ENCODE measurements around the gene CA9. TPM values are rescaled to one million over a fixed set of nuclear protein-coding genes. Genes with fewer than 3 reads are reported as not detected.
A peak's percentile ranks its signal among the peaks of the same experiment; 100 is the strongest.

Gene CA9
- total and polyA plus RNA-seq, 2 experiments from 2014 or later, result 0.27 to 2.1 TPM

DNA sequence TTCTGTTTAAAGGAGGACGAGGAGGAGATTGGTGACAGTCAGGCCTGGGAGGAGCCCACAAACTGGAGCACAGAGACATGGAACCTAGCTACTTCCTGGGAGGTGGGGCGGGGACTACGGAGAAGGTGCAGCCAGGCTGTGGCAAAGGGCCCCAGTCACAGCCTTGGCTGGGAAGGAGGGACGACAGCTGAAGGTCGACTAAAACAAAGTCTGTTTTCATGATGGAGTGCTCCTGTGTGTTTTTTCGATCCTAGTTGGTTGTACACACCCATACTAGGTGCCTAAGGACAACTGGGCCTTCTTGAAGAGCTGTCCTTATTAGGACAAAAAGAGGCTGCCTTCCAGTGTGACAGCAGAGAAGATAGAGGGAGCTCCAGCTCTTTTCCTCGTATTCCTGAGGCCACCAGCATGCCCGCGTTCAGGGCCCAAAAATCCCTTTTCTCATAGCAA lies 12.7 kb upstream of the CA9 start:
- H3K36me3 ChIP-seq (replicated peaks; ENCODE audit: insufficient read depth, low read depth), result no peaks in the 10 kb centered on the region
- no peaks in the 10 kb centered on the region for H4K20me1 ChIP-seq (ENCODE audit: insufficient read depth, poor library complexity, severe bottlenecking)
- no peak overlapping the region for H3K4me2 ChIP-seq
- peak; percentile 47 for DNase-seq (ENCODE audit: low spot score)
- H3K4me3 ChIP-seq, result no peak overlapping the region
- no peaks in the 10 kb centered on the region for H3K27me3 ChIP-seq
- H3K9me3 ChIP-seq (ENCODE audit: low read depth), result no peaks in the 10 kb centered on the region
- H3K27ac ChIP-seq, result peak overlapping the region; percentile 50
- peaks cover 11% of the 10 kb centered on the region for H3K79me2 ChIP-seq
- no peaks in the 10 kb centered on the region for H3K9me2 ChIP-seq (replicated peaks; ENCODE audit: insufficient read depth)
- WGBS (ENCODE audit: low lambda C conversion rate, missing lambda C conversion rate), result 77% methylated on average over 9 of the region's 9 CpGs
- H3K4me1 ChIP-seq (ENCODE audit: insufficient read depth), result peaks cover 11% of the 10 kb centered on the region
- no peak overlapping the region for H2AFZ ChIP-seq
- TF ChIP-seq, protein P1, sequence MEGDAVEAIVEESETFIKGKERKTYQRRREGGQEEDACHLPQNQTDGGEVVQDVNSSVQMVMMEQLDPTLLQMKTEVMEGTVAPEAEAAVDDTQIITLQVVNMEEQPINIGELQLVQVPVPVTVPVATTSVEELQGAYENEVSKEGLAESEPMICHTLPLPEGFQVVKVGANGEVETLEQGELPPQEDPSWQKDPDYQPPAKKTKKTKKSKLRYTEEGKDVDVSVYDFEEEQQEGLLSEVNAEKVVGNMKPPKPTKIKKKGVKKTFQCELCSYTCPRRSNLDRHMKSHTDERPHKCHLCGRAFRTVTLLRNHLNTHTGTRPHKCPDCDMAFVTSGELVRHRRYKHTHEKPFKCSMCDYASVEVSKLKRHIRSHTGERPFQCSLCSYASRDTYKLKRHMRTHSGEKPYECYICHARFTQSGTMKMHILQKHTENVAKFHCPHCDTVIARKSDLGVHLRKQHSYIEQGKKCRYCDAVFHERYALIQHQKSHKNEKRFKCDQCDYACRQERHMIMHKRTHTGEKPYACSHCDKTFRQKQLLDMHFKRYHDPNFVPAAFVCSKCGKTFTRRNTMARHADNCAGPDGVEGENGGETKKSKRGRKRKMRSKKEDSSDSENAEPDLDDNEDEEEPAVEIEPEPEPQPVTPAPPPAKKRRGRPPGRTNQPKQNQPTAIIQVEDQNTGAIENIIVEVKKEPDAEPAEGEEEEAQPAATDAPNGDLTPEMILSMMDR (IDR thresholded peaks at IDR 0.05; ENCODE audit: poor library complexity), result peak; percentile 47
- TF ChIP-seq EZH2phosphoT487 (IDR thresholded peaks at IDR 0.05; ENCODE audit: low read depth, severe bottlenecking, unreplicated experiment), result no peak

DNA sequence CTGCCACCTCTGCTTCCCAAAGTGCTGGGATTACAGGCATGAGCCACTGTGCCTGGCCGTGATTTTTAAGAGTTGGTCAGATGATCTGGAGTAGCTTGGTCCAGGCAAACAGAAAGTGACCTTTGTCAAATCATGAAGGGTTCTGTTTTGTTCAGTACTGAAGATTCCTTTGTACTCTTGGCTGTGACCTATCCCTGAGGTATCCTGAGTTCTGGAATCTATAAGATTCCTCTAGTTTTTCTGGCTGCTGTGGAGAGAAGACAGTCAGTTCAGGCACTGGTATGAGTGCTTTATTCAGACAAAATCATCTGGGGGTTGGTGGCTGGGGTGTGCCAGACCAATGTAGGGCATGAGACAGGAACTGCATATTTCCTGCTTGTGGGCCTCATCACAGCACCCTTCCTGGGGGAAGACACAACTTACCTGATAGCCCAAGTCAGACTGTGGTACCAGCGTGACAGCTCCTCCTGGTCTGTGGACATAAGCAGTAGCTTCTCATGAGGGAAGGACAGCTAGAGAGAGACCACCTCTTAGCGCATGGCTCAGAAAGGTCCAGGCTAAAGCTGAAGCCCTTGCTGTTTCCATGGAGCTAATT lies 11.9 kb upstream of the CA9 start:
- 86% methylated on average over 3 of the region's 3 CpGs for WGBS (ENCODE audit: low lambda C conversion rate, missing lambda C conversion rate)
- Histone ChIP-seq H4K20me1 (ENCODE audit: insufficient read depth, poor library complexity, severe bottlenecking) (no peaks in the 10 kb centered on the region), H3K9me2 (replicated peaks; ENCODE audit: insufficient read depth) (no peaks in the 10 kb centered on the region), H3K79me2 (peaks cover 11% of the 10 kb centered on the region), H3K27me3 (no peaks in the 10 kb centered on the region), H2AFZ (no peak overlapping the region), H3K9me3 (ENCODE audit: low read depth) (no peaks in the 10 kb centered on the region), H3K4me3 (no peak overlapping the region), H3K27ac (peak overlapping the region; percentile 50), H3K4me1 (ENCODE audit: insufficient read depth) (peaks cover 11% of the 10 kb centered on the region), H3K36me3 (replicated peaks; ENCODE audit: insufficient read depth, low read depth) (no peaks in the 10 kb centered on the region), H3K4me2 (no peak overlapping the region)
- no peak for DNase-seq (ENCODE audit: low spot score)
- TF ChIP-seq, protein P1 (IDR thresholded peaks at IDR 0.05; ENCODE audit: poor library complexity), result no peak
- no peak for TF ChIP-seq EZH2phosphoT487 (IDR thresholded peaks at IDR 0.05; ENCODE audit: low read depth, severe bottlenecking, unreplicated experiment)
- no peak for TF ChIP-seq EZH2 (IDR thresholded peaks at IDR 0.05; ENCODE audit: borderline replicate concordance)

DNA sequence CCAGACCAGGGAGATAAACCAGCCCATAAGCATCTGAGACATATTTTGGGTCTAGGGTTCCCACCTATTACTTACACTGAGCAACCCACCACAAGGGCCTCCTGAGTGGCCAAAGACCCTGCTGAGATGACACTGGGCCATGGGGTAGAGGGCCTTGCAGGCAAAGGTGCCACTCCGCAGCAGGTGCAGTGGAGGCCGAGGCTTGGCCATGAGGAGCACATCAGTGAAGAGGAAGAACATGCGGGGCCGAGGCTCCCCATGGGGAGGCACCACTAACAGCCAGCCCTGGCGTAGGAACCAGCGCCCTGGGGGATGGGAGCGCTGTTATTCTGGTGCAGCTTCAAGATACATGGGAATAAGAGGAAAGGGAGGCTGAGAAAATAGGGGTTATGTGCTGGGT lies 11.3 kb upstream of the CA9 start:
- Histone ChIP-seq H3K27ac (no peak overlapping the region), H3K79me2 (peaks cover 11% of the 10 kb centered on the region), H3K4me1 (ENCODE audit: insufficient read depth) (peaks cover 11% of the 10 kb centered on the region), H3K4me3 (no peak overlapping the region), H3K27me3 (no peaks in the 10 kb centered on the region), H4K20me1 (ENCODE audit: insufficient read depth, poor library complexity, severe bottlenecking) (no peaks in the 10 kb centered on the region), H3K9me2 (replicated peaks; ENCODE audit: insufficient read depth) (no peaks in the 10 kb centered on the region), H3K4me2 (no peak overlapping the region), H3K9me3 (ENCODE audit: low read depth) (no peaks in the 10 kb centered on the region), H2AFZ (no peak overlapping the region), H3K36me3 (replicated peaks; ENCODE audit: insufficient read depth, low read depth) (no peaks in the 10 kb centered on the region)
- TF ChIP-seq, protein P1 (IDR thresholded peaks at IDR 0.05; ENCODE audit: poor library complexity), result no peak
- TF ChIP-seq EZH2 (IDR thresholded peaks at IDR 0.05; ENCODE audit: borderline replicate concordance) (no peak), EZH2phosphoT487 (IDR thresholded peaks at IDR 0.05; ENCODE audit: low read depth, severe bottlenecking, unreplicated experiment) (no peak)
- WGBS (ENCODE audit: low lambda C conversion rate, missing lambda C conversion rate), result 97% methylated on average over 7 of the region's 7 CpGs
- DNase-seq (ENCODE audit: low spot score), result no peak
